ENCODE data around the gene LINC00632. TPM values are rescaled to one million over a fixed set of nuclear protein-coding genes. Genes with fewer than 3 reads are reported as not detected.

LINC00632 gene
- total RNA-seq, result under 1 TPM; 0.41 to 0.43 TPM

GRCh38 chrX:140709421-140709846 is at the start of gene LINC00632:
Gene LINC00632, plus strand, starts transcription at chrX:140709759.
- intact Hi-C loops (cut with micrococcal nuclease), result no loop called here
- CTCF ChIA-PET, result interaction anchor here (1.9 kb wide), 1 partner anchor 9 kb away, joined by 6 read pairs; no protein-coding TSS in a partner anchor
- no peaks in the 10 kb centered on the region for H3K36me3 Mint-ChIP-seq (ENCODE audit: low read depth)
- no peak within 1 kb of the TSS for H3K27ac Mint-ChIP-seq
- DNase-seq, result no peak
- no peaks in the 10 kb centered on the region for H3K27me3 Mint-ChIP-seq
- no peak for ATAC-seq
- no peaks in the 10 kb centered on the region for H3K9me3 Mint-ChIP-seq
- H3K4me3 Mint-ChIP-seq, result no peak within 1 kb of the TSS
- POLR2A ChIA-PET, result no interaction called here
- H3K4me1 Mint-ChIP-seq (ENCODE audit: low read depth), result no peaks in the 10 kb centered on the region
- no peak for TF ChIP-seq CTCF (IDR thresholded peaks at IDR 0.05)

- H3K27ac Mint-ChIP-seq, result no peak overlapping the region
- ChIA-PET POLR2A (no interaction called here), CTCF (no interaction called here)
- ATAC-seq (no peak), DNase-seq (no peak)
- no peaks in the 10 kb centered on the region for H3K36me3 Mint-ChIP-seq (ENCODE audit: low read depth)
- no peaks in the 10 kb centered on the region for H3K9me3 Mint-ChIP-seq
- H3K27me3 Mint-ChIP-seq, result no peaks in the 10 kb centered on the region
- intact Hi-C loops (cut with micrococcal nuclease), result no loop called here
- no peak for TF ChIP-seq CTCF (IDR thresholded peaks at IDR 0.05)
- no peaks in the 10 kb centered on the region for H3K4me1 Mint-ChIP-seq (ENCODE audit: low read depth)
- H3K4me3 Mint-ChIP-seq, result no peak overlapping the region
These were observed 47.9 kb upstream of the LINC00632 start for GRCh38 chrX:140661643-140662042.

- ChIA-PET POLR2A (no interaction called here), CTCF (interaction anchor here (1.0 kb wide), 1 partner anchor 524 kb away, joined by 3 read pairs; no protein-coding TSS in a partner anchor)
- intact Hi-C loops (cut with micrococcal nuclease), result no loop called here
These were observed 44.6 kb upstream of the LINC00632 start for GRCh38 chrX:140664939-140665338.

GRCh38 chrX:140672840-140673731 is 36.5 kb upstream of the LINC00632 start:
- no peak overlapping the region for H3K27ac Mint-ChIP-seq

More at GRCh38 chrX:140664939-140665338, 44.6 kb upstream of the LINC00632 start:
- H3K4me3 Mint-ChIP-seq, result no peak overlapping the region
- ATAC-seq (no peak), DNase-seq (no peak)
- no peaks in the 10 kb centered on the region for H3K36me3 Mint-ChIP-seq (ENCODE audit: low read depth)
- peak; percentile 13 for TF ChIP-seq CTCF (IDR thresholded peaks at IDR 0.05)
- no peaks in the 10 kb centered on the region for H3K4me1 Mint-ChIP-seq (ENCODE audit: low read depth)
- no peaks in the 10 kb centered on the region for H3K9me3 Mint-ChIP-seq
- H3K27ac Mint-ChIP-seq, result no peak overlapping the region
- no peaks in the 10 kb centered on the region for H3K27me3 Mint-ChIP-seq

More at GRCh38 chrX:140672840-140673731, 36.5 kb upstream of the LINC00632 start:
- ATAC-seq, result no peak
- Mint-ChIP-seq H3K9me3 (no peaks in the 10 kb centered on the region), H3K4me1 (ENCODE audit: low read depth) (no peaks in the 10 kb centered on the region), H3K4me3 (no peak overlapping the region), H3K36me3 (ENCODE audit: low read depth) (no peaks in the 10 kb centered on the region), H3K27me3 (no peaks in the 10 kb centered on the region)
- DNase-seq, result no peak
- intact Hi-C loops (cut with micrococcal nuclease), result no loop called here
- ChIA-PET CTCF (no interaction called here), POLR2A (no interaction called here)
- no peak for TF ChIP-seq CTCF (IDR thresholded peaks at IDR 0.05)
